Panc1 (cell line): ENCODE results near the gene PDP2. TPM values are rescaled to one million over a fixed set of nuclear protein-coding genes. Genes with fewer than 3 reads are reported as not detected.
A peak's percentile ranks its signal among the peaks of the same experiment; 100 is the strongest.

ENCODE experiments used
- ATAC-seq: fragments of 200-7000 bp; cut with Tn5 transposase; 2 replicates; pipeline ENCODE4 v1.9.1; 2020; ENCODE audit warnings: mild to moderate bottlenecking, moderate library complexity
- BruUV-seq: library from RNA; stranded (reverse); fragments of 400-500 nt; replicated peaks from 2 replicates; lab custom pipeline; 2021; lab: Mats Ljungman, UMichigan
- CTCF ChIA-PET: fragments of 300-600 bp; sonication (Branson Sonifier 250); formaldehyde crosslinking; loops from one replicate; lab custom pipeline; 2022; ENCODE audit warnings: antibody characterized with exemption; lab: Charles Lee
- POLR2A ChIA-PET: fragments of 300-600 bp; sonication (Branson Sonifier 250); formaldehyde crosslinking; loops from one replicate; lab custom pipeline; 2022; ENCODE audit warnings: antibody characterized with exemption; lab: Charles Lee
- DNase-seq: peaks from one replicate; pipeline ENCODE4 v3.0.0-alpha.2; 2010; ENCODE audit warnings: low read depth, low spot score
- H3K27ac ChIP-seq: 2 replicates; pipeline ENCODE4 v1.5.1; 2011; ENCODE audit warnings: mild to moderate bottlenecking, low read length, inconsistent platforms
- H3K27me3 ChIP-seq: fragments of 200-500 bp; sonication (Bioruptor generic); 2 replicates; pipeline ENCODE4 v1.6.0; 2014; ENCODE audit warnings: low read length, inconsistent platforms; ENCODE audit not compliant: control insufficient read depth, insufficient read depth
- H3K36me3 ChIP-seq: fragments of 200-500 bp; sonication (Bioruptor generic); 2 replicates; pipeline ENCODE4 v1.5.1; 2014; ENCODE audit warnings: inconsistent platforms, mild to moderate bottlenecking, low read length, moderate library complexity; ENCODE audit not compliant: control insufficient read depth, insufficient read depth
- H3K4me1 ChIP-seq: 2 replicates; pipeline ENCODE4 v1.5.1; 2011; ENCODE audit warnings: inconsistent platforms, mild to moderate bottlenecking, low read length, moderate library complexity; ENCODE audit not compliant: control insufficient read depth, insufficient read depth
- H3K4me3 ChIP-seq, 2 experiments: 2 replicates each; pipeline ENCODE4 v1.5.1; 2011 to 2012; ENCODE audit warnings: low read depth in 2 of 2, low read length in 2 of 2, mild to moderate bottlenecking in 2 of 2, inconsistent platforms in 1 of 2, moderate library complexity in 1 of 2
- H3K9me3 ChIP-seq: fragments of 200-500 bp; sonication (Bioruptor generic); 2 replicates; pipeline ENCODE4 v1.5.1; 2014; ENCODE audit warnings: low read depth, mild to moderate bottlenecking, inconsistent platforms, low read length, moderate library complexity; ENCODE audit not compliant: control insufficient read depth, insufficient read depth
- CTCF ChIP-seq: fragments of 450-650 bp; IDR thresholded peaks from 2 replicates; pipeline ENCODE4 v1.5.1; 2017; ENCODE audit warnings: mild to moderate bottlenecking
- POLR2AphosphoS5 ChIP-seq: IDR thresholded peaks from 2 replicates; pipeline ENCODE4 v1.6.1; 2012; ENCODE audit warnings: mild to moderate bottlenecking, low read depth, low read length, moderate library complexity
- REST ChIP-seq, 2 experiments: IDR thresholded peaks; 2 replicates each; pipeline ENCODE4 v1.6.1; 2011 to 2012; ENCODE audit warnings: low read depth in 2 of 2, control low read depth in 1 of 2, low read length in 1 of 2, mild to moderate bottlenecking in 1 of 2, moderate library complexity in 1 of 2; ENCODE audit not compliant: insufficient read depth in 1 of 2
- SIN3A ChIP-seq: IDR thresholded peaks from 2 replicates; pipeline ENCODE4 v1.6.1; 2012; ENCODE audit warnings: low read depth, mild to moderate bottlenecking, low read length, moderate library complexity, borderline replicate concordance; ENCODE audit not compliant: insufficient read depth
- TCF7L2 ChIP-seq: IDR thresholded peaks from 2 replicates; pipeline ENCODE4 v1.6.1; 2011; ENCODE audit warnings: mild to moderate bottlenecking, low read depth, low read length, inconsistent platforms
- in situ Hi-C: cut with HindIII; loops from 2 replicates; pipeline ENCODE4 v1.10.0; 2016; ENCODE audit warnings: low sequenced_read_pairs, low pct_unique_long_range_greater_than_20kb
- intact Hi-C: fragments of 100-400 bp; cut with micrococcal nuclease; formaldehyde crosslinking; loops from one replicate; pipeline ENCODE4 v1.10.0; 2022; ENCODE audit not compliant: unreplicated experiment
- total RNA-seq: library from RNA; stranded (reverse); gene quantifications from one replicate; pipeline ENCODE4 v1.2.1, GENCODE V29; 2021; ENCODE audit not compliant: unreplicated experiment

Gene PDP2
- total RNA-seq, 1 experiment from 2014 or later, result 15.9 TPM

GRCh38 chr16:66926961-66927436, 46.7 kb downstream of the PDP2 start:
- Histone ChIP-seq H3K27me3 (no peaks in the 10 kb centered on the region), H3K27ac (no peak overlapping the region), H3K4me1 (peaks cover 6% of the 10 kb centered on the region; the same call in 1 of the 2 replicates), H3K4me3 (no peak overlapping the region), H3K9me3 (no peaks in the 10 kb centered on the region), H3K36me3 (no peaks in the 10 kb centered on the region)
- intact Hi-C loops, result no loop called here
- ChIA-PET CTCF (no interaction called here), POLR2A (no interaction called here)
- no peak for TF ChIP-seq TCF7L2
- TF ChIP-seq CTCF, result no peak
- TF ChIP-seq REST (IDR thresholded peaks at IDR 0.05; ENCODE audit: insufficient read depth in 1 of 2, low read depth in 2 of 2, low read length in 1 of 2), result no peak
- TF ChIP-seq SIN3A, result no peak
- no peak for TF ChIP-seq POLR2AphosphoS5
- BruUV-seq, result no TSS peak
- in situ Hi-C loops, result no loop called here
- ATAC-seq (peak; percentile 54), DNase-seq (no peak)

- DNase-seq, result no peak
- peaks cover 6% of the 10 kb centered on the region; the same call in 1 of the 2 replicates for H3K4me1 ChIP-seq
- ChIA-PET CTCF (interaction anchor here (0.6 to 0.9 kb wide), 4 partner anchors 18 to 233 kb away, joined by 3 to 5 read pairs (median 3); no protein-coding TSS in a partner anchor), POLR2A (interaction anchor here (0.7 kb wide), 1 partner anchor 11 kb away, joined by 5 read pairs; no protein-coding TSS in a partner anchor)
- no peaks in the 10 kb centered on the region for H3K27me3 ChIP-seq
- BruUV-seq, result no TSS peak
- H3K36me3 ChIP-seq, result no peaks in the 10 kb centered on the region
- intact Hi-C loops, result no loop called here
- H3K4me3 ChIP-seq, result no peak overlapping the region
- no peak for ATAC-seq
- no peak overlapping the region for H3K27ac ChIP-seq
- in situ Hi-C loops, result no loop called here
- H3K9me3 ChIP-seq, result no peaks in the 10 kb centered on the region
- TF ChIP-seq SIN3A, result no peak
- TF ChIP-seq POLR2AphosphoS5, result no peak
- TF ChIP-seq CTCF, result no peak
- no peak for TF ChIP-seq REST (IDR thresholded peaks at IDR 0.05; ENCODE audit: insufficient read depth in 1 of 2, low read depth in 2 of 2, low read length in 1 of 2)
- no peak for TF ChIP-seq TCF7L2
Measured at GRCh38 chr16:66927918-66928649, 47.8 kb downstream of the PDP2 start.
